ENCODE data around the gene SRRM2. TPM values are rescaled to one million over a fixed set of nuclear protein-coding genes. Genes with fewer than 3 reads are reported as not detected.

SRRM2 gene
- polyA plus RNA-seq, 1 experiment: 80.5 TPM

DNA sequence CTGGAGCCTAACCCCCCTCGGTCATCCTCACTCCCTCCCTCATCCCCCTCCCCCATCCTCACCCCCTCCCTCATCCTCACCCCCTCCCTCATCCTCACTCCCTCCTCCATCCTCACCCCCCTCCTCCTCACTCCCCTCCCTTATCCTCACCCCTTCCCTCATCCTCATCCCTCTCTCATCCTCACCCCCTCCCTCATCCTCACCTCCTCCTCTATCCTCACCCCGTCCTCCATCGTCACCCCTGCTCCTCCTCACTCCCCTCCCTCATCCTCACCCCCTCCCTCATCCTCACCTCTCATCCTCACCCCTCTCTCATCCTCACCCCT, 34.4 kb downstream of the SRRM2 start:
- H3K9me3 ChIP-seq (ENCODE audit: control insufficient read depth, insufficient read depth, low read length): no peaks in the 10 kb centered on the region; the same call in 1 of the 2 replicates
- peaks cover 56% of the 10 kb centered on the region for H3K27me3 ChIP-seq (ENCODE audit: control insufficient read depth, insufficient read depth, low read length)
- TF ChIP-seq, protein P1, sequence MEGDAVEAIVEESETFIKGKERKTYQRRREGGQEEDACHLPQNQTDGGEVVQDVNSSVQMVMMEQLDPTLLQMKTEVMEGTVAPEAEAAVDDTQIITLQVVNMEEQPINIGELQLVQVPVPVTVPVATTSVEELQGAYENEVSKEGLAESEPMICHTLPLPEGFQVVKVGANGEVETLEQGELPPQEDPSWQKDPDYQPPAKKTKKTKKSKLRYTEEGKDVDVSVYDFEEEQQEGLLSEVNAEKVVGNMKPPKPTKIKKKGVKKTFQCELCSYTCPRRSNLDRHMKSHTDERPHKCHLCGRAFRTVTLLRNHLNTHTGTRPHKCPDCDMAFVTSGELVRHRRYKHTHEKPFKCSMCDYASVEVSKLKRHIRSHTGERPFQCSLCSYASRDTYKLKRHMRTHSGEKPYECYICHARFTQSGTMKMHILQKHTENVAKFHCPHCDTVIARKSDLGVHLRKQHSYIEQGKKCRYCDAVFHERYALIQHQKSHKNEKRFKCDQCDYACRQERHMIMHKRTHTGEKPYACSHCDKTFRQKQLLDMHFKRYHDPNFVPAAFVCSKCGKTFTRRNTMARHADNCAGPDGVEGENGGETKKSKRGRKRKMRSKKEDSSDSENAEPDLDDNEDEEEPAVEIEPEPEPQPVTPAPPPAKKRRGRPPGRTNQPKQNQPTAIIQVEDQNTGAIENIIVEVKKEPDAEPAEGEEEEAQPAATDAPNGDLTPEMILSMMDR (IDR thresholded peaks at IDR 0.05; ENCODE audit: low read depth, low read length): no peak
- no peak overlapping the region for H3K27ac ChIP-seq (ENCODE audit: low read depth, low read length)
- no peak overlapping the region for H3K4me3 ChIP-seq (ENCODE audit: low read depth, low read length)
- ChIA-PET POLR2A (no interaction called here), CTCF (no interaction called here)
- DNase-seq (ENCODE audit: low read depth, low spot score): no peak

DNA sequence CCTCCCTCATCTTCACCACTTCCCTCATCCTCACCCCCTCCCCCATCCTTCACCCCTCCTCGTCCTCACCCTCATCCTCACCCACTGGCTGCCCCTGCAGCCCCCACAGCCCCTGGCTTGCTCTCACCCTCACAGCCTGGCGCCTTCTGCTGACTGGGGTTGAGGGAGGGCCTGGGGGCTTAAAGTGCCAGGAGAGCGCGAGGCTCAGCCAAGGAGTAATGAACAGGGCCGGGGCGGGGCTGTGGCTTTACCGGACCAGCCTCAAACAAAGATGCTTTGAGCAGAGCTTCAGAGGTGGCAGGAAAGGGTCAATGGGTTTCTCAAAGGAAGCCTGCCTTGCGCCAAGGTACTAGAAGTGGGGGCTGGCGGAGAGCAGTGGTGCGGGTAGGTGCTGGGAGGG, 35.0 kb downstream of the SRRM2 start, which contains the start of gene PRSS33:
PRSS33 (minus strand) TSS at position 155 of the 400 bp plus-strand sequence. CDS start 1,013 bp downstream, outside the sequence.
- POLR2A ChIA-PET: no interaction called here
- TF ChIP-seq, protein P1 (IDR thresholded peaks at IDR 0.05; ENCODE audit: low read depth, low read length): no peak
- CTCF ChIA-PET: no interaction called here
- no peak for DNase-seq (ENCODE audit: low read depth, low spot score)
- H3K27ac ChIP-seq (ENCODE audit: low read depth, low read length): no peak within 1 kb of the TSS
- H3K27me3 ChIP-seq (ENCODE audit: control insufficient read depth, insufficient read depth, low read length): peaks cover 56% of the 10 kb centered on the region
- H3K4me3 ChIP-seq (ENCODE audit: low read depth, low read length): no peak within 1 kb of the TSS
- H3K9me3 ChIP-seq (ENCODE audit: control insufficient read depth, insufficient read depth, low read length): no peaks in the 10 kb centered on the region; the same call in 1 of the 2 replicates

DNA sequence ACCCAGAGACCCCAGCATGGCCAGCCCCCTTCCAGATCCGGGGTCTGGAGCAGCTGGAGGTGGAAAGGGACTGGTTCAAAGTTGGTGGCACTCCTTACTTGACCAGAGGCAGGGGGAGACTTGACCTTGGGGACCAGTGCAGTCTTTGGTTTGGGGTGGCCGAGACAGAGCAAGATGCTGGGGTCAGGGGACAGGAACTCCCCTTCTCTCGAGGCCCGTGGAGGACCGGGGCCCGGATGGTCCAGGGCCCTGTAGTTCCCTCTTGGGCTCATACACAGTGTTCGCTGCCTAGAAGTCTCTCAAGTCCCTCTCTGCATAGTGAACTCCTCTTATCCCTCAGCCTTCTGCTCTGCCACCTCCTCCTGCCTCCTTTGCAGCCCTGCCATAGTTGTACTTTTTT, 35.5 kb downstream of the SRRM2 start:
- Histone ChIP-seq H3K4me3 (ENCODE audit: low read depth, low read length) (no peak overlapping the region), H3K9me3 (ENCODE audit: control insufficient read depth, insufficient read depth, low read length) (no peaks in the 10 kb centered on the region; the same call in 1 of the 2 replicates), H3K27me3 (ENCODE audit: control insufficient read depth, insufficient read depth, low read length) (peaks cover 58% of the 10 kb centered on the region), H3K27ac (ENCODE audit: low read depth, low read length) (no peak overlapping the region)
- ChIA-PET CTCF (no interaction called here), POLR2A (no interaction called here)
- DNase-seq (ENCODE audit: low read depth, low spot score): no peak
- TF ChIP-seq, protein P1 (IDR thresholded peaks at IDR 0.05; ENCODE audit: low read depth, low read length): no peak

DNA sequence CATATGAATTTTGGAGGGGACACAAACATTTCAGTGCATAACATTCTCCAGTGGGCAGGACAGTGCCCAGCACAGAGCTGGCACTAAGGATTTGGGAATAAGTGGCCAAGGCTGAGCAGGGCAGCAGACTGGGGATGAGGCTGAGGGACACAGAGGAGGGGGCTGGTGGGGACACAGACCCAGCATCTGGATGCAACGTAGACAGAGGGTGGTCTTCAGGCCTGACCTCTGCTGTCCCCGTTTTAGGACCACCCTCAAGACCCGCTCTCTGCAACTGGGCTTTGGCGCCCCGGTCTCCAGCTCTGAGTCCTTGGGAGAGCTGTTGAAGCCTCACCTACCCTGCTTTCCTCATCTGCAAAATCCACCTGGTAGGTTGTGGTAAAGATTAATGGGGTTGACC, 38.2 kb downstream of the SRRM2 start:
- H3K9me3 ChIP-seq (ENCODE audit: control insufficient read depth, insufficient read depth, low read length): no peaks in the 10 kb centered on the region; the same call in 1 of the 2 replicates
- no peak overlapping the region for H3K4me3 ChIP-seq (ENCODE audit: low read depth, low read length)
- peaks cover 40% of the 10 kb centered on the region for H3K27me3 ChIP-seq (ENCODE audit: control insufficient read depth, insufficient read depth, low read length)
- DNase-seq (ENCODE audit: low read depth, low spot score): no peak
- POLR2A ChIA-PET: no interaction called here
- TF ChIP-seq, protein P1 (IDR thresholded peaks at IDR 0.05; ENCODE audit: low read depth, low read length): no peak
- CTCF ChIA-PET: no interaction called here
- H3K27ac ChIP-seq (ENCODE audit: low read depth, low read length): no peak overlapping the region

DNA sequence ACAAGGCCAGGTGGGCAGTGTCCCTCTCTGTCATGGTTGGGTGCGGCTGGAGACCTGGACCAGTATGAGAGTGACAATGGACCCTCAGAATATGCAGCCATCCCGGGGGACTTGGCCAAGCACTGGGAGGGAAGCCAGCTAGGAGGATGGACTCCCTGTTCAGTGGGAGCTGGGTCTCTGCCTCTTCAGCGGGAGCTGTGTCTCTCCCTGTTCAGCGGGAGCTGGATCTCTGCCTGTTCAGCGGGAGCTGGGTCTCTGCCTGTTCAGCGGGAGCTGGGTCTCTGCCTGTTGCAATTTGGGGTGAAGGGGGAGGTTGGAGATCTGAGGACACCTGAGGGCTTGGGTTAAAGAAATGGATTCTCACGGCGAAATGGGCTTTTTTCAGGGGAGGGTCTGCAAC, 38.7 kb downstream of the SRRM2 start:
- no peak overlapping the region for H3K27ac ChIP-seq (ENCODE audit: low read depth, low read length)
- no peaks in the 10 kb centered on the region for H3K9me3 ChIP-seq (ENCODE audit: control insufficient read depth, insufficient read depth, low read length)
- H3K4me3 ChIP-seq (ENCODE audit: low read depth, low read length): no peak overlapping the region
- peaks cover 40% of the 10 kb centered on the region for H3K27me3 ChIP-seq (ENCODE audit: control insufficient read depth, insufficient read depth, low read length)
- TF ChIP-seq, protein P1 (IDR thresholded peaks at IDR 0.05; ENCODE audit: low read depth, low read length): no peak
- no peak for DNase-seq (ENCODE audit: low read depth, low spot score)
- ChIA-PET POLR2A (no interaction called here), CTCF (no interaction called here)

Data from AG04450 (cell line).